ENCODE data around the gene WDR5B.
"Not testable (repeated sequence)": the region's sequence is repeated elsewhere in the genome, so short reads cannot be mapped to it uniquely, and the experiment has no call there.

The WDR5B gene

GRCh38 chr3:122456074-122456473 lies 40.2 kb upstream of the WDR5B start:
- no peak for TF ChIP-seq CTCF (conservative IDR thresholded peaks at IDR 0.05; ENCODE audit: control insufficient read depth, insufficient read depth, low read depth, low read length)
- no peak overlapping the region for H3K4me3 ChIP-seq (ENCODE audit: control insufficient read depth, low read depth, low read length)
- no peak for DNase-seq (ENCODE audit: low read depth)

DNA sequence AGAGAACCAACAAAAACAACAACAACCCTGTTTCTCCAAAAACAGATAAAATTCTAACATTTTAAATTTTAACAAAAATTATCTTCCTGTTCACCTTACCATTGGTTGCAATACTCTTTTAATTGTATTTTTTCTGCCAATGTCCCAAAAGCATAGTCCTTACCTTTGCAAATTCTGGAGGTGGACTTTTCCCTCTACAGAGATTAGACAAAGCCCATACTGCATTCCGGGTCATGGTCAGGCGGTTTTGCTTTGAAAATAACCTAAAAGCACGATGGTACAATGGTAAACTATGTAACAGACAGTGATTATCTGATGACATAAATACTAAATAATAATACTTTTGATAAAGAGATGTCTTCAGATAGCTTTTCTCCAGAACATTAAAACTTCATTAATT lies 35.5 kb upstream of the WDR5B start:
- no peak overlapping the region for H3K4me3 ChIP-seq (ENCODE audit: control insufficient read depth, low read depth, low read length)
- TF ChIP-seq CTCF (conservative IDR thresholded peaks at IDR 0.05; ENCODE audit: control insufficient read depth, insufficient read depth, low read depth, low read length) = no peak
- DNase-seq (ENCODE audit: low read depth) = no peak

GRCh38 chr3:122448218-122448617 lies 32.4 kb upstream of the WDR5B start:
- not testable (repeated sequence) for DNase-seq (ENCODE audit: low read depth); H3K4me3 ChIP-seq (ENCODE audit: control insufficient read depth, low read depth, low read length)

- not testable (repeated sequence) for H3K4me3 ChIP-seq (ENCODE audit: control insufficient read depth, low read depth, low read length); DNase-seq (ENCODE audit: low read depth)
Observed at GRCh38 chr3:122444491-122444887, 28.6 kb upstream of the WDR5B start.

DNA sequence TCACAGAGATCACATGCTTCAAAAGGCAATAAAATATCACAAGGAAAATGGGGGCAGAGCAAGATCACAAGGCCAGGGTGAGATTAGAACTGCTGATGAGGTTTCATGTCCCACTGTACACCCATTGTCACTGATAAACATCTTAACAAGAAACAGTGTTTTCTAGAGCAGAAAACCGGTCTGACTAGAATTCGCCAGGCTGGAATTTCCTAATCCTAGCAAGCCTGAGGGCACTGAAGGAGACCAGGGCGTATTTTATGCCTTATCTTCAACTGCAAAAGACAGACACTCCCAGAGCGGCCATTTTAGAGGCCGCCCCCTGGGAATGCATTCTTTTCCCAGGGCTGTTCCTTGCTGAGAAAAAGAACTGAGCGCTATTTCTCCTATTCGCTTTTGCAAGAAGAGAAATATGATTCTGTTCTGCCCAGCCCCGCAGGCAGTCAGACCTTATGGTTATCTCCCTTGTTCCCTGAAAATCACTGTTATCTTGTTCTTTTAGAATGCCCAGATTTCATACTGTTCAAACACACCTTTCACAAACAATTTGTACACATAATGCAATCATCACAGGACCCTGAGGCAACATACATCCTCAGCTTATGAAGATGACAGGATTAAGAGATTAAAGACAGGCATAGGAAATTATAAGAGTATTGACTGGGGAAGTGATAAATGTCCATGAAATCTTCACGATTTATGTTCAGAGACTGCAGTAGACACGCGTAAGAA lies 28.1 kb upstream of the WDR5B start:
- not testable (repeated sequence) for H3K4me3 ChIP-seq (ENCODE audit: control insufficient read depth, low read depth, low read length); DNase-seq (ENCODE audit: low read depth)

DNA sequence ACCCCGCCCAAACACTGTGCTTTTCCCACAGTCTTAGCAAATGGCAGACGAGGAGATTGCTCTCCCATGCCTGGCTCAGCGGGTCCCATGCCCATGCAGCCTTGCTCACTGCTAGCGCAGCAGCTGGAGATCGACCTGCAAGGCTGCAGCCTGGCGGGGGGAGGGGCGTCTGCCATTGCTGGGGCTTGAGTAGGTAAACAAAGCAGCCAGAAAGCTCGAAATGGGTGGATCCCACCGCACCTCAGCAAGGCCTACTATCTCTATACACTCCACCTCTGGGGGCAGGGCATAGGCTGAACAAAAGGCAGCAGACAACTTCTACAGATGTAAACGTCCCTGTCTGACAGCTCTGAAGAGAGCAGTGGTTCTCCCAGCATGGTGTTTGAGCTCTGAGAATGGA lies 27.2 kb upstream of the WDR5B start:
- no peak overlapping the region for H3K4me3 ChIP-seq (ENCODE audit: control insufficient read depth, low read depth, low read length)
- no peak for TF ChIP-seq CTCF (conservative IDR thresholded peaks at IDR 0.05; ENCODE audit: control insufficient read depth, insufficient read depth, low read depth, low read length)
- no peak for DNase-seq (ENCODE audit: low read depth)

DNA sequence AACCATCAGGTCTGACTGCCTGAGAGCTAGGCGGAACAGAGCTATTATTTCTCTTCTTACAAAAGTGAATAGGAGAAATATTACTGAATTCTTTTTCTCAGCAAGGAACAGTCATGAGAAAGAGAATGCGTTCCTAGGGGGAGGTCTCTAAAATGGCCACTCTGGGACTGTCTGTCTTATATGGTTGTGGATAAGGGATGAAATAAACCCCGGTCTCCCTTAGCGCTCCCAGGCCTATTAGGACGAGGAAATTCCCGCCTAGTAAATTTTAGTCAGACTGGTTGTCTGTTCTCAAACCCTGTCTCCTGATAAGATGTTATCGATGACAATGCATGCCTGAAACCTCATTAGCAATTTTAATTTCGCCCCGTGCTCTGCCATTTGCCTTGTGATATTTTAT lies 20.1 kb upstream of the WDR5B start:
- DNase-seq (ENCODE audit: low read depth) = no peak
- H3K4me3 ChIP-seq (ENCODE audit: control insufficient read depth, low read depth, low read length) = no peak overlapping the region
- no peak for TF ChIP-seq CTCF (conservative IDR thresholded peaks at IDR 0.05; ENCODE audit: control insufficient read depth, insufficient read depth, low read depth, low read length)

- DNase-seq (ENCODE audit: low read depth) = no peak
- TF ChIP-seq CTCF (conservative IDR thresholded peaks at IDR 0.05; ENCODE audit: control insufficient read depth, insufficient read depth, low read depth, low read length) = no peak
- H3K4me3 ChIP-seq (ENCODE audit: control insufficient read depth, low read depth, low read length) = no peak overlapping the region
Observed at GRCh38 chr3:122430371-122430770, 14.5 kb upstream of the WDR5B start.

All from fibroblast of mammary gland (primary cell).